ENCODE results near the gene CCNY. TPM values are rescaled to one million over a fixed set of nuclear protein-coding genes. Genes with fewer than 3 reads are reported as not detected.

CCNY gene
- total and polyA plus RNA-seq, 2 experiments from 2014 or later: 51.5 to 55.8 TPM

DNA sequence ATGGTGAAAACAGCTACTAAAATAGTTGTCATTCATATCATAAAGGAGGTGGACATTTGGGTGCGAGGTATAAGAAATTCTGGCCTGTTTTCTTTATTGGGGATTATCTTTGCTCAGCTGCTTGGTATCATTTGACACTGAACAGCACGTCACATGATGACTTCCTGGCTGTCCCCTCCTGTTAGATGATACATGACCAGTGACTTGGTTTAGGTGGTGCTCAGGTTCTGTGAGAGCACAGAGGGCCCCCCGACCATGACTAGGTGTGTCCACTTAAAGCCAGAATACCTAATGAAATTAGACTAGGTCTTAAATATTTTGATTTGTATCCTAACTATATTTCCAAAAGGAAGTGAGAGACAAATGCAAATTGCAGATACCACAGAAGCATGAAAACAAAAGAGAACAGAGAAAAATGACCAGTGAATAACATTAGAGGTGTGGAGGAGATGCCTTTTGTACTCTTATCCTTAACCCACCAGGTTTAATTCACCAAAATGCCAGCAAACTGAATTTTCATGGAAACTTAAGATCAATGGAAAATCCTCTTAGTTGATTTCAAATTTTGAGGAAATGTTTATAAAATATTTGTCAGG is 218.2 kb downstream of the CCNY start:
- H3K4me3 ChIP-seq: no peak overlapping the region
- no peak overlapping the region for H3K27ac ChIP-seq
- H3K36me3 ChIP-seq (replicated peaks; ENCODE audit: insufficient read depth, low read depth): no peaks in the 10 kb centered on the region
- no peaks in the 10 kb centered on the region for H3K9me3 ChIP-seq (ENCODE audit: low read depth)
- no peaks in the 10 kb centered on the region for H3K27me3 ChIP-seq
- H3K9me2 ChIP-seq (replicated peaks; ENCODE audit: insufficient read depth): no peaks in the 10 kb centered on the region
- DNase-seq (ENCODE audit: low spot score): no peak
- no peaks in the 10 kb centered on the region for H3K4me1 ChIP-seq (ENCODE audit: insufficient read depth)
- 86% methylated on average over 3 of the region's 3 CpGs for WGBS (ENCODE audit: low lambda C conversion rate, missing lambda C conversion rate)
- TF ChIP-seq EZH2phosphoT487 (IDR thresholded peaks at IDR 0.05; ENCODE audit: low read depth, severe bottlenecking, unreplicated experiment) (no peak), EZH2 (IDR thresholded peaks at IDR 0.05; ENCODE audit: borderline replicate concordance) (no peak)
- TF ChIP-seq, protein P1, sequence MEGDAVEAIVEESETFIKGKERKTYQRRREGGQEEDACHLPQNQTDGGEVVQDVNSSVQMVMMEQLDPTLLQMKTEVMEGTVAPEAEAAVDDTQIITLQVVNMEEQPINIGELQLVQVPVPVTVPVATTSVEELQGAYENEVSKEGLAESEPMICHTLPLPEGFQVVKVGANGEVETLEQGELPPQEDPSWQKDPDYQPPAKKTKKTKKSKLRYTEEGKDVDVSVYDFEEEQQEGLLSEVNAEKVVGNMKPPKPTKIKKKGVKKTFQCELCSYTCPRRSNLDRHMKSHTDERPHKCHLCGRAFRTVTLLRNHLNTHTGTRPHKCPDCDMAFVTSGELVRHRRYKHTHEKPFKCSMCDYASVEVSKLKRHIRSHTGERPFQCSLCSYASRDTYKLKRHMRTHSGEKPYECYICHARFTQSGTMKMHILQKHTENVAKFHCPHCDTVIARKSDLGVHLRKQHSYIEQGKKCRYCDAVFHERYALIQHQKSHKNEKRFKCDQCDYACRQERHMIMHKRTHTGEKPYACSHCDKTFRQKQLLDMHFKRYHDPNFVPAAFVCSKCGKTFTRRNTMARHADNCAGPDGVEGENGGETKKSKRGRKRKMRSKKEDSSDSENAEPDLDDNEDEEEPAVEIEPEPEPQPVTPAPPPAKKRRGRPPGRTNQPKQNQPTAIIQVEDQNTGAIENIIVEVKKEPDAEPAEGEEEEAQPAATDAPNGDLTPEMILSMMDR (IDR thresholded peaks at IDR 0.05; ENCODE audit: poor library complexity): no peak
- no peaks in the 10 kb centered on the region for H3K79me2 ChIP-seq
- H4K20me1 ChIP-seq (ENCODE audit: insufficient read depth, poor library complexity, severe bottlenecking): no peaks in the 10 kb centered on the region
- no peak overlapping the region for H2AFZ ChIP-seq
- no peak overlapping the region for H3K4me2 ChIP-seq

DNA sequence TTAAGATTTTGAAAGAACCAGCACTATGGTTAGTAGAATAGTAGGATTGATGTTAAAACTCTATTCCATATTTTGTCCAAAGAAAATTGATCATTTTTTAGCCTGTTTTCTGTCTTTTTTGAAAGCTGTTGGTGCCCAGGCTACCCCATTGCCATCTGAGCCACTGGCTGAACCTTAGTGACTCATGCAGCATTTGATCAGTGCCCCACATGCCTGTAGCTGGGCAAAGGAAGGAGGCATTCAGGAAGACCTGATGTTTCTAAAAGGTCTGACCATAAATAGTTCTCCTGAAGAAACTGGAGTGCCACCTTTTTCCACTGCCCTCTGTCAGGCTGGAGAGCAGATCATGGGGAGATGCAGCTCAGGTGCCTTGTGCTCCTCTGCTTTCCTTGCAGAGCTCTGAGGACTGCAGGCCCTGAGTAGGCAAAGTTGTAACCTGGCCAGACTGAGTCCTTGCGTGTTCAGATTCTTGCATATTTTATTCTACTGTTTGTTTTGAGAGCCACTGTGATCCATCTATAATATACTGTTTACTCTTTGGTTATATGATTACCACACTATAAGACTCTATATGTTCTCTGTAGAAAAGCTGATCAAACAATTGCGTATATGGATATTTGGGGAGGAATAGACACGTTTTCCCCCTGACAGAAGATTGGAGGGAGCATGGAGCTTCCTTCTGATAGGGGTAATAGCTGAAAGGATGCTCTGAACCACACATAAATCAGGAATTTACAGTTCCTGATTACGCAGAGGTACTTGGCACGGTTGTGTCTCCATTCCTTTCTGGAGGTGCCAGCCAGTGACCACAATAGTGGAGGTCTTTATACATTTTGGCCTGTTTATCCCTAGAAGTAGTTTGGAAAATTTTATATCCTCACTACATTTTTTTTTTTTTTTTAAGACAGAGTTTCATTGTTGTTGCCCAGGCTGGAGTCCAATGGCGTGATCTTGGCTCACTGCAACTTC is 219.9 kb downstream of the CCNY start:
- no peak for DNase-seq (ENCODE audit: low spot score)
- no peak overlapping the region for H3K27ac ChIP-seq
- no peaks in the 10 kb centered on the region for H4K20me1 ChIP-seq (ENCODE audit: insufficient read depth, poor library complexity, severe bottlenecking)
- H3K9me2 ChIP-seq (replicated peaks; ENCODE audit: insufficient read depth): no peaks in the 10 kb centered on the region
- no peak overlapping the region for H3K4me2 ChIP-seq
- H3K9me3 ChIP-seq (ENCODE audit: low read depth): no peaks in the 10 kb centered on the region
- WGBS (ENCODE audit: low lambda C conversion rate, missing lambda C conversion rate): 91% methylated on average over 6 of the region's 6 CpGs
- H3K79me2 ChIP-seq: no peaks in the 10 kb centered on the region
- no peaks in the 10 kb centered on the region for H3K27me3 ChIP-seq
- no peak overlapping the region for H3K4me3 ChIP-seq
- H3K4me1 ChIP-seq (ENCODE audit: insufficient read depth): no peaks in the 10 kb centered on the region
- no peaks in the 10 kb centered on the region for H3K36me3 ChIP-seq (replicated peaks; ENCODE audit: insufficient read depth, low read depth)
- no peak for TF ChIP-seq EZH2 (IDR thresholded peaks at IDR 0.05; ENCODE audit: borderline replicate concordance)
- TF ChIP-seq, protein P1 (IDR thresholded peaks at IDR 0.05; ENCODE audit: poor library complexity): no peak
- no peak for TF ChIP-seq EZH2phosphoT487 (IDR thresholded peaks at IDR 0.05; ENCODE audit: low read depth, severe bottlenecking, unreplicated experiment)
- no peak overlapping the region for H2AFZ ChIP-seq

DNA sequence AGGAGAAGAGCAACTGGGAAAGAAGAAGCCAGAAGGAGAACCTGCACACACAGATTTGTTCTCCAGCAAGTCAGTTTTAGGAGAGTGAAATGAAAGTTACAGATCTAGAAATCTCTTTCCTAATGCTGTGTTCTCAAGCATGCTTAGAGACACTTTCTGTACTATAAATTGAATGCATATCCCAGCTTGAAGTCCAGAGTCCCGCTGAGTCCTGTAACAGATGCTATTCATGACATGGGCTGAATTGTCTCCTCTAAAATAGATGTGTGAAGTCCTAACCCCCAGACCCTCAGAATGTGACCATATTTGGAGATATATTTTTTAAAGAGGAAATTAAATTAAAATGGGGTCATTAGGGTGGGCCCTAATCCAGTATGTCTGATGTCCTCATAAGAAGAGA is 222.0 kb downstream of the CCNY start:
- 100% methylated on average over 1 of the region's 1 CpG for WGBS (ENCODE audit: low lambda C conversion rate, missing lambda C conversion rate)
- no peak overlapping the region for H3K4me3 ChIP-seq
- H3K36me3 ChIP-seq (replicated peaks; ENCODE audit: insufficient read depth, low read depth): no peaks in the 10 kb centered on the region
- DNase-seq (ENCODE audit: low spot score): no peak
- TF ChIP-seq, protein P1 (IDR thresholded peaks at IDR 0.05; ENCODE audit: poor library complexity): no peak
- TF ChIP-seq EZH2 (IDR thresholded peaks at IDR 0.05; ENCODE audit: borderline replicate concordance): no peak
- no peak for TF ChIP-seq EZH2phosphoT487 (IDR thresholded peaks at IDR 0.05; ENCODE audit: low read depth, severe bottlenecking, unreplicated experiment)
- no peaks in the 10 kb centered on the region for H3K27me3 ChIP-seq
- no peaks in the 10 kb centered on the region for H4K20me1 ChIP-seq (ENCODE audit: insufficient read depth, poor library complexity, severe bottlenecking)
- no peak overlapping the region for H3K27ac ChIP-seq
- no peak overlapping the region for H2AFZ ChIP-seq
- H3K79me2 ChIP-seq: no peaks in the 10 kb centered on the region
- no peaks in the 10 kb centered on the region for H3K4me1 ChIP-seq (ENCODE audit: insufficient read depth)
- no peaks in the 10 kb centered on the region for H3K9me3 ChIP-seq (ENCODE audit: low read depth)
- H3K9me2 ChIP-seq (replicated peaks; ENCODE audit: insufficient read depth): no peaks in the 10 kb centered on the region
- H3K4me2 ChIP-seq: no peak overlapping the region

Data from hepatocyte (in vitro differentiated cells).